ENCODE data around the gene SLC24A3.

Gene SLC24A3

GRCh38 chr20:19396460-19397081 lies 184.1 kb downstream of the SLC24A3 start:
- DNase-seq = peak in 1 of 3 experiments; percentile 25

- DNase-seq = no peak
Measured at GRCh38 chr20:19397226-19397625, 184.8 kb downstream of the SLC24A3 start.

GRCh38 chr20:19397666-19398065 lies 185.2 kb downstream of the SLC24A3 start:
- no peak for DNase-seq

- no peak for DNase-seq
Measured at GRCh38 chr20:19401096-19401495, 188.7 kb downstream of the SLC24A3 start.

GRCh38 chr20:19403549-19403948 lies 191.1 kb downstream of the SLC24A3 start:
- no peak for DNase-seq

GRCh38 chr20:19404826-19405225 lies 192.4 kb downstream of the SLC24A3 start:
- no peak for DNase-seq

GRCh38 chr20:19405958-19406357 lies 193.5 kb downstream of the SLC24A3 start:
- DNase-seq = no peak

GRCh38 chr20:19406381-19406780 lies 193.9 kb downstream of the SLC24A3 start:
- DNase-seq = no peak

GRCh38 chr20:19407196-19407595 lies 194.8 kb downstream of the SLC24A3 start:
- DNase-seq = no peak

GRCh38 chr20:19407736-19408135 lies 195.3 kb downstream of the SLC24A3 start:
- DNase-seq = no peak

- DNase-seq = no peak
Measured at GRCh38 chr20:19408971-19409370, 196.5 kb downstream of the SLC24A3 start.

GRCh38 chr20:19411811-19412210 lies 199.4 kb downstream of the SLC24A3 start:
- DNase-seq = no peak

GRCh38 chr20:19412254-19412653 lies 199.8 kb downstream of the SLC24A3 start:
- no peak for DNase-seq

- no peak for DNase-seq
Measured at GRCh38 chr20:19414600-19414999, 202.2 kb downstream of the SLC24A3 start.

GRCh38 chr20:19415786-19416185 lies 203.3 kb downstream of the SLC24A3 start:
- DNase-seq = no peak

GRCh38 chr20:19416627-19417026 lies 204.2 kb downstream of the SLC24A3 start:
- DNase-seq = no peak

- DNase-seq = no peak
Measured at GRCh38 chr20:19419396-19419795, 207.0 kb downstream of the SLC24A3 start.

GRCh38 chr20:19423097-19423899 lies 210.9 kb downstream of the SLC24A3 start:
- DNase-seq = peak in 1 of 3 experiments; percentile 27

GRCh38 chr20:19423900-19424620 lies 211.6 kb downstream of the SLC24A3 start:
- no peak for DNase-seq

GRCh38 chr20:19426356-19426755 lies 213.9 kb downstream of the SLC24A3 start:
- no peak for DNase-seq

GRCh38 chr20:19427480-19427879 lies 215.0 kb downstream of the SLC24A3 start:
- no peak for DNase-seq

GRCh38 chr20:19427913-19428312 lies 215.5 kb downstream of the SLC24A3 start:
- DNase-seq = no peak

- DNase-seq = no peak
Measured at GRCh38 chr20:19428324-19428723, 215.9 kb downstream of the SLC24A3 start.

GRCh38 chr20:19429538-19429937 lies 217.1 kb downstream of the SLC24A3 start:
- no peak for DNase-seq
